Activated naive CD4-positive, alpha-beta T cell treated with anti-CD3 and anti-CD28 coated beads, Interleukin-2, amount 50 U/mL, for 24 hours (primary cell): ENCODE data around the gene GATAD2A.

Experiments
- H3K27ac Mint-ChIP-seq: one replicate; pipeline ENCODE4 v1.8.0; 2021; ENCODE audit warnings: mild to moderate bottlenecking, mixed read lengths
- H3K27me3 Mint-ChIP-seq: one replicate; pipeline ENCODE4 v1.8.0; 2021; ENCODE audit warnings: mixed read lengths
- H3K36me3 Mint-ChIP-seq: one replicate; pipeline ENCODE4 v1.8.0; 2021; ENCODE audit warnings: mixed read lengths
- H3K4me1 Mint-ChIP-seq: one replicate; pipeline ENCODE4 v1.8.0; 2021; ENCODE audit warnings: mixed read lengths
- H3K4me3 Mint-ChIP-seq: one replicate; pipeline ENCODE4 v1.8.0; 2021; ENCODE audit warnings: mild to moderate bottlenecking, mixed read lengths
- H3K9me3 Mint-ChIP-seq: one replicate; pipeline ENCODE4 v1.8.0; 2021; ENCODE audit warnings: mixed read lengths

GATAD2A gene

DNA sequence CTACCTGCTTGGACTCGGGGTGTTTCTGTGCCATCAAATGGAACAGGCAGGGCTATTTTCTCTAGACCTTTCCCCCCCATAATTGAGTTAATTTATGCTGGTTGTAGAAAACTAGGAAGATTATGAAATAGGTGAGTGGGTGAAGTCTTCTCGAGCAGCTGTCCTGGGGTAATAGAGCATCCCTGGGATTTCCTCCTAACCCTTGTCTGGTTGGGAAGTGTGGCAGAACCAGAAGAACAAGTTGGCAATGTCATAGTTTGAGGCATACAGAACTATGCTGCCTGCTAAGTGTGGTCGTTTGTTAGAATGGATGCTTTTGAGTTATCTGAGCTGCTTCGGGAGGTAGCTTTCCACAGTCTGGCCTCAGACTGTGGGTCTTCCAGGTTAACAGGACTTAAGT, 3.7 kb downstream of the GATAD2A start:
- Mint-ChIP-seq H3K9me3 (no peaks in the 10 kb centered on the region), H3K27ac (peak overlapping the region; percentile 95), H3K4me1 (peaks cover 79% of the 10 kb centered on the region), H3K4me3 (peak overlapping the region; percentile 76), H3K27me3 (no peaks in the 10 kb centered on the region), H3K36me3 (peaks cover 4% of the 10 kb centered on the region)

DNA sequence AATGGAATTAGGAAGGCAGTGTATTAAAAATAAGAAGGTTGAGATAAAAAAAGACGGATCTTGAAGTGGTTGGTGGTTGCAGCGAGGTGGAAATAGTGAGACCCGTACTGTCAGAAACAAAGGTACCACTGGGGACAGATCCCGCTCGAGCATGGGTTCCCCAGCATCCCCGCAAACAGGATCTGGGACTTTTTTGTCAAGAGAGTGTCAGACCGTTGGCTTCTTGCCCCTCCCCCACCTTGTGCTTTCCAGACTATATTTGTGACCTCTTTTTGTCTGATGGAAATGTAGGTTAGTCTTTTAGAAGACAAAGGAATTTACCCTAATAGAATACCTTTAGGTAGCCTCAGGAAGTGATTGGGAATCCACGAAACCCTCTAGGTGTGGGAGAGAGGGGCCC, 4.2 kb downstream of the GATAD2A start:
- no peaks in the 10 kb centered on the region for H3K9me3 Mint-ChIP-seq
- H3K36me3 Mint-ChIP-seq, result peaks cover 4% of the 10 kb centered on the region
- H3K27me3 Mint-ChIP-seq, result no peaks in the 10 kb centered on the region
- peak overlapping the region; percentile 76 for H3K4me3 Mint-ChIP-seq
- H3K4me1 Mint-ChIP-seq, result peaks cover 78% of the 10 kb centered on the region
- H3K27ac Mint-ChIP-seq, result peak overlapping the region; percentile 95

DNA sequence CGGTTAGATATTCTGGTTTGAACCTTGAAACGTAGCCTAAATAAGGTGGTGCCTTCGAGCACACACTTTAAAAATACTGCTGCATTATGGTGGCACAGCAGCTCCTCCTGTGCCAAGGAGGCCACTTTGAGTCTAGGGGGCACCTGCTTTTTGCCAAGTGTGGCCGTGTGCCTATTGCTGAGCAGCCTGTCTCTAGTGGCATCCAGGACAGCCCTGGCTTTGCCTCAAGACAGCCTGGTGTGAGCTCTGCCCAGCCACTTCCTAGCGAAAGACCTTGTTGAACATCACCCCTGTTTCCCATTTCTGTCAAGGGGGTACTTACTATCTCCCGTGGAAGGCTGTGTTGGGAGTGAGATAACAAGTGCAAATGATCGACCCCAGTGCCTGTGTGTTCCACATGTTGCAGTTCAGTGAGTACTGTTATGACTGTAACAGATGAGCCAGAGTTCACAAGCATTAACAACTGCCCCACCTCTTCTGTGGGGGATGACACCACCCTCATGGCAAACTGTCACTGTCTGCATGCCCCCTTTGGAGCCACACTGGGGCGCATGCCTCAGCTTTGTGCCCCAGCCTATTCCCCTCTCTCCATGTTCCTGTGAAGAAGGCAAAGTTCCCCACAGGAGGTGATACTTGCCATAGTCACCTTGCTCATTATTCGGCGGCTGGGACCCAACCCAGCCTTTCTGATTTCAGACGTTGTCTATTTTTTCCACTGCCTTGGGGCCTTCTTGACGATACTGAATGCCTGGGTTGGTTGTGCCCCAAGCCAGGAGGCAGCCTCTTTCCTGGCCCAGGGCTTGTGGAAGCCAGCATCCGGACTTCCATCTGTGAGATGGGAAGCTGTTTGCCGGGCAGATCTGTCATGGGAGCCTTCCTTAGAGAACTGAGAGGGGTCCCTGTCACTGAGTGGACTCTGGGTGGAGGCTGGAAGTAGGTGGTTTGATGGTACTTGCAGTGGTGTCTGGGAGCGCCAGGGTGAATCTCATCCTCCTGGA, 5.4 kb downstream of the GATAD2A start:
- H3K9me3 Mint-ChIP-seq, result no peaks in the 10 kb centered on the region
- H3K27me3 Mint-ChIP-seq, result no peaks in the 10 kb centered on the region
- peaks cover 4% of the 10 kb centered on the region for H3K36me3 Mint-ChIP-seq
- H3K4me3 Mint-ChIP-seq, result no peak overlapping the region
- peak overlapping the region; percentile 84 for H3K27ac Mint-ChIP-seq
- peaks cover 77% of the 10 kb centered on the region for H3K4me1 Mint-ChIP-seq

DNA sequence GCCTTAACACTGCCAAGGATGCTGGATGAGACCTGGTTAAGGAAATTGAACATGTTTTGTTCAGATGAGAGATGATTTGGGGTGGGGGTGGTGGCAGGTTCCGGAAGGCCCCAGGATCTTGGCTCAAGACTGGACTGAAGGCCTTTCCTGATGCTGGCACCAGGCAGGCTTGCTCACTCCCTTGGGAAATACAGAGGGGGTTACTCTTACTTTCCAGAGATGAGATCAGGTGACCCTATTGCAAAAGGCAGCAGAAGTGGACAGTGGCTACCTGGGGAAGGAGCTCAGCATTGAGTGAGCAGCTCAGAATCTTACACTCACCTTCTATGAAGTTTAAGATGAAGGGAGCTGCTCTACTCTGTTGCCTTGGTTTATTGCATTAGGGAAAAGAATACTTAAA, 10.8 kb downstream of the GATAD2A start:
- H3K9me3 Mint-ChIP-seq, result no peaks in the 10 kb centered on the region
- H3K27ac Mint-ChIP-seq, result peak overlapping the region; percentile 26
- H3K4me1 Mint-ChIP-seq, result peaks cover 72% of the 10 kb centered on the region
- H3K4me3 Mint-ChIP-seq, result peak overlapping the region; percentile 31
- no peaks in the 10 kb centered on the region for H3K27me3 Mint-ChIP-seq
- peaks cover 4% of the 10 kb centered on the region for H3K36me3 Mint-ChIP-seq

DNA sequence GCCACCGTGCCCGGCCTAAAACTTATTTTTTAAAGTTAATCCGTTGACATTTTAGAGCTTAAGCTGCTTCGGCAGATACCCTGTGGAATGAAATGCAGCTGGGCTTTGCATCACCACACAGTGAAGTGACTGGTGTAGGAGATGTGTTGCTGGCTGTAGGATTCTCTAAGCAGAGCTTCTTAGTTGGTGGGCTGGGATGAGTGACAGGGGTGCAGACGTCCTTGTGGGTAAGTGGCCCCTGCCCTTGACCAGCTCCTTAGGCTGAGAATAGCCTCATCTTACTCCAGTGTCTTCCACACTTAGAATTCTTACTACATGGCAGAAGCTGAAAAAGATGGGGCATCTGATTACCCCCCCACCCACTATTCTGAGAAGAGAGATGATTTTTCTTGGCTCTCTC, 11.6 kb downstream of the GATAD2A start:
- no peak overlapping the region for H3K27ac Mint-ChIP-seq
- H3K4me1 Mint-ChIP-seq, result peaks cover 75% of the 10 kb centered on the region
- H3K27me3 Mint-ChIP-seq, result no peaks in the 10 kb centered on the region
- H3K36me3 Mint-ChIP-seq, result peaks cover 4% of the 10 kb centered on the region
- no peaks in the 10 kb centered on the region for H3K9me3 Mint-ChIP-seq
- no peak overlapping the region for H3K4me3 Mint-ChIP-seq

DNA sequence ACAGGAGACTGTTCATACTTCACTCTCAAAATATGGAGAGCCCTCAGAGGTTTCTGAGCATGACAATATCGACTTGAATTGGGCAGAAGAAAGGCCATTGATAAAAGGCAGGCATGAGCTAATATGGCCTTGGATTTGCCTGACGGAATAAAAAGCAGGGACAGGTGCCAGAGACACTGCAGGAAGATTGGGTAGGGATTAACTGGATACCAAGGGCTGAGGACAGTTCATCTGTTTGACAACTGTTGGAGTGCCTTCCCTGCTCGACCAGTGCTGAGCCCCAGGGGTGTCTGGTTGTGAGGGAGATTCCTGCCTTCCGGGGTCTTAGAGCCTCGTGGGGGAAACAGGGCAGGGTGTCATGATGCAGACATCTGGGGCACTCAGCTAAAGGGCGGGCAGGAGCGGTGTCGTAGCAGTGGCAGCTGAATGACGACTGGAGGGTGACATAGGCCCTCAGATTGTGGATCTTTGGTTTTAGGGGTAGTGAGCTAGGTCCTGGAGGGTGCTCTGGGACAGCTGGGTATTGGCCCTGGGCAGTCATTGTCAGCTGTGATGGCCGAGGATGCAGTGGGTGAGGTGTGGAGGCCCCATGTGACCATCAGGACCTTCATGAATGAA, 12.3 kb downstream of the GATAD2A start:
- Mint-ChIP-seq H3K9me3 (no peaks in the 10 kb centered on the region), H3K4me1 (peaks cover 76% of the 10 kb centered on the region), H3K36me3 (peaks cover 4% of the 10 kb centered on the region), H3K27me3 (no peaks in the 10 kb centered on the region), H3K27ac (peak overlapping the region; percentile 68), H3K4me3 (peak overlapping the region; percentile 37)

DNA sequence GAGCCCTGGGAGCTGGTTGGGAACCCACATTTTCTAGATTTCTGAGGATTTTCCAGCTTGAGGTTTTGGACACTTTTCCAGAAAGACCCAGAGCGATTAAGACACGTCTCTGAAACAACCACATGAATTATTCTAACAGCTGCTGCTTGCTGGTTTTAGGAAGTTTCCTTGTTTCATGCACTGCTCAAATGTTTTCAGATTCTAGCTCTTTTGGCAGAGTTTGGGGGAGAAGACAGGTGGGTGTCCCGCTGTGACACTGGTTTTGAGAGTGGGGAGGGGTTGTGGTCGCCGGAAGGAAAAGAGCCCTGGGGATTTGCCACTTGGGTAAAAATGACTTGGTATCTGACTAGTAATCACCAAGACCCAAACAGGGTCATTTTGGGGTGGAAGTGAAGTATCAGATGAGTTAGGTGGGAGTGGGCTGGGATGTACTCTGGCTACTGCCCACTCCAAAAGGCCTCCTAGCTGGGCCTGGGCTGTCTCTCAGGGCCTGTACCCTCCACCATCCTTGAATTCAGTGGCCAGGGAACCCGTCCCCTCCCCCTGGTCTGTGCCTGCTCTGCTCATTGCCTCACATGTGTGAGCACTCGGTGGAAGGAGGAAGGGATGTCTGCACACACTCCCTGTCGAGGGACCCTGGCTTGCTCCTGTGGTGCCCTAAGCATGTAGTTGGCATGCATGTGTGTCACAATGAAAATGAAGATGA, 13.2 kb downstream of the GATAD2A start:
- Mint-ChIP-seq H3K4me1 (peaks cover 76% of the 10 kb centered on the region), H3K4me3 (peak overlapping the region; percentile 37), H3K27me3 (no peaks in the 10 kb centered on the region), H3K9me3 (no peaks in the 10 kb centered on the region), H3K36me3 (peaks cover 4% of the 10 kb centered on the region), H3K27ac (peak overlapping the region; percentile 68)

DNA sequence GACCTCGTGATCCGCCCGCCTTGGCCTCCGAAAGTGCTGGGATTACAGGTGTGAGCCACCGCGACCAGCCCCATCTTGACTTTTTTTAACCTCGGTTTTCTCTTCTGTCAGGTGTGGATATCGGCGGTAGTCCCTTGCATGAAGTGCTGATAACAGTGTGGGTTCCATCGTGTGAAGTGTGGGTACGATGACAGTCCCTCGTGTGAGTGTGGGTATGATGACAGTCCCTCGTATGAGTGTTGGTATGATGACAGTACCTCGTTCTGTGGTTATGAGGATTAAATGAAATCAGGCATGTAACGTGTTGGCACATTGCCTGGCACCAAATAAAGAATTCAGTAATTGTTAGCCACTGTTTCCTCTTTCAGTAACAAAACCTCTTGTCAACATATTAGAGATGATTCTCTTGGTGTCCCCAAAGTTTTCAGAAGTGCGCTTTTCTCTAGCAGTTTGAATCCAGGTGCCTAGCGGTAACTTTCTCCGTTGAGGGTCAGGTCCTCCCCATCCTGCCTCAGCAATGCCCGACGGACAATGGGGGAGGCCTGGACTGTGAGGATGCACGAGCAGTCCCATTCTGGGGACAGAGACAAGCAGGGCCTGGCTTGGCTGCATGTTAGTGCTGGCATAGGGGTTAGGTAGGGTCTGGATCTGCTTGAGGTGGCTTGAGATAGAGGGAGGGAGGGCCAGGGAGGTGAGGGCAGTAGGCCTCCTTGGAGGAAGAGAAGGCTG, 15.3 kb downstream of the GATAD2A start:
- Mint-ChIP-seq H3K27me3 (no peaks in the 10 kb centered on the region), H3K36me3 (no peaks in the 10 kb centered on the region), H3K4me1 (peaks cover 84% of the 10 kb centered on the region), H3K27ac (peak overlapping the region; percentile 56), H3K9me3 (no peaks in the 10 kb centered on the region), H3K4me3 (no peak overlapping the region)

DNA sequence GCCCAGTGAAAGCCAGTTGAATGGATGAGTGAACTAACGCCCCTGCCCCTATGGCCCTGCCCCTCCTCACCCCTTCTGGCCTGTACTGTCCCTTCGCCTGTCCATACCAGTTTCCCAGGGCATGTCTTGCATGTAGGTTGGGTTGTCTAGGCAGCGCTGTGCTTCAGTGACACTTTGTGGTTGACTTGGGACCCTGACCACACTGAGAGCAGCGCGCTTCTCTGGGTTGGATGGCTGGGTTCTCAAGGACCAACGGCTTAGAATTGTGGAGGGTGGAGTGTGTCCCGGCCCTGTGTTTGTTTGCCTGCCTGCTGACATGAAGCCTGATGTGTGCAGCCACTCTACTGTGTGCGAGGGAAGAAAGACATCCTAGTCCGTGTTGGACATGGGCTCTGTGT, 15.8 kb downstream of the GATAD2A start:
- H3K36me3 Mint-ChIP-seq, result no peaks in the 10 kb centered on the region
- no peak overlapping the region for H3K4me3 Mint-ChIP-seq
- H3K9me3 Mint-ChIP-seq, result no peaks in the 10 kb centered on the region
- H3K27ac Mint-ChIP-seq, result no peak overlapping the region
- peaks cover 84% of the 10 kb centered on the region for H3K4me1 Mint-ChIP-seq
- H3K27me3 Mint-ChIP-seq, result no peaks in the 10 kb centered on the region

DNA sequence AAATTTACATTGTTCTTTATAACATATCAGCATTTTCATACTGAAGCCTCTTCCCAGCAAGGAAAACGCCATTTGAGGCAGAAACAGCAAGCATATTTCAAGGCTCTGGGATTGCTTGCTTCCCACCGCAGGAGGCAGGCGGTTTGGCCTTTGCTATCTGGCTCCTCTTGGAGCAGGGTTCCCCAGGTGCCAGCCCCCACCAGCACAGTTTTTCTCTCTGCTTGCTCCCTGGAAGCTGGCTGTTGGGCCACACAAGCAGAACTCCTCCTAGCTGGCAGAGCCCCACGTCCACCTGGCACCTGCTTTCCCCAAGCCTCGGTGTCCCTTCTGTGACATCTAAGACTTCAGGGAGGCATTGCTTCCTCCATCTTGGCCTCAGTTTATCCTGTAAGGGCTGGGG, 16.7 kb downstream of the GATAD2A start:
- H3K9me3 Mint-ChIP-seq, result no peaks in the 10 kb centered on the region
- no peaks in the 10 kb centered on the region for H3K36me3 Mint-ChIP-seq
- H3K4me1 Mint-ChIP-seq, result peaks cover 85% of the 10 kb centered on the region
- H3K27ac Mint-ChIP-seq, result no peak overlapping the region
- no peaks in the 10 kb centered on the region for H3K27me3 Mint-ChIP-seq
- no peak overlapping the region for H3K4me3 Mint-ChIP-seq

DNA sequence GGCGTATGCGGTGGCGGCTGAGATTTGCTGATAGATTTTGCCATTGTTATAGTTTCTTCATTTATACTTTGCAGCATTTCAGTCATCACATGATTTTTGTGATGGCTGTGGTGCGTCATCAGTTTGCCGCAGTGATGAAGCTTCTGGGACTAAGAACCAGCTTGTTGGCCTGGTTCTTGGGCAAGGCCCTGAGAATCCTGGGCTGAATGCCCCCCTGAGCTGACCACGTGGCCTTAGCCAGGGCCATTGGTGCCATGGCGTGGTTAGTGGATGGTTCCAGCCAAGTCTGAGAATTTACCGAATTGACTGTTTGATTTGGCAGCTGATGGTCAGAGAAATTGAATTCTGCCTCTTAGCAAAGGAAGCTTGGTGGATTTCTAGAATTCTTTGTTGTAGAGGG, 17.8 kb downstream of the GATAD2A start:
- H3K9me3 Mint-ChIP-seq, result no peaks in the 10 kb centered on the region
- no peaks in the 10 kb centered on the region for H3K27me3 Mint-ChIP-seq
- H3K36me3 Mint-ChIP-seq, result no peaks in the 10 kb centered on the region
- H3K4me3 Mint-ChIP-seq, result no peak overlapping the region
- H3K27ac Mint-ChIP-seq, result no peak overlapping the region
- H3K4me1 Mint-ChIP-seq, result peaks cover 85% of the 10 kb centered on the region

DNA sequence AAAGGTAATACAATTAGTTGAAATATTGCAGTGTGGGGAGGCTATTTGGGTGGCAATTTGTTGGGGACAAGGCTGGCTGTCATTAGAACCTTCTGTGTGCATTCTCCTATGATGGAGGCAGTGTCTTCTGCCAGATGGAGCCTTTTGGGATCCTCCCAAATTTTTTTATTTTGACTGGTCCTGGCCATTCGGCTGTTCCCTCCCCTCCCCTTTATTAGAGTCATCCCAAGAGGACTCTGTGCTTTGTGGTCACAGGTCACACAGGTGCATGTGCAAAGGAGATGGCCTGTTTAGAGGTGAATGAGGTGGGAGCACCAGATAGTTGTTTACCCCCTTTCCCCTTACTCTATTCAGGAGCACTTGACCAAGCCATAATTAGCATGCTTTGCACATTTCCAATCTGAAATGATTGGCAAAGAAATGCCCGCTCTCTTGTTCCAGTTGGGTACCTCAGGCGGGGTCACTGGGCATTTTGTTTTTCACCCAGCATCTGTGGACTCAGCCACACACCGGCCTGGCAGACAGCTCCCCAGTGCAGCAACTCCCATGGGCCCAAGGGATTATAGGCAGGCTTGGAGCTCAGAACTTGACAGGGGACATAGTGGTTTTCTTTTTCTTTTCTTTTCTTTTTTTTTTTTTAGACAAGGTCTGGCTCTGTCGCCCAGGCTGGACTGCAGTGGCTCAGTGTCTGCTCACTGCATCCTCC, 19.8 kb downstream of the GATAD2A start:
- H3K27me3 Mint-ChIP-seq, result no peaks in the 10 kb centered on the region
- H3K9me3 Mint-ChIP-seq, result no peaks in the 10 kb centered on the region
- peaks cover 92% of the 10 kb centered on the region for H3K4me1 Mint-ChIP-seq
- H3K36me3 Mint-ChIP-seq, result no peaks in the 10 kb centered on the region
- no peak overlapping the region for H3K27ac Mint-ChIP-seq
- H3K4me3 Mint-ChIP-seq, result no peak overlapping the region

DNA sequence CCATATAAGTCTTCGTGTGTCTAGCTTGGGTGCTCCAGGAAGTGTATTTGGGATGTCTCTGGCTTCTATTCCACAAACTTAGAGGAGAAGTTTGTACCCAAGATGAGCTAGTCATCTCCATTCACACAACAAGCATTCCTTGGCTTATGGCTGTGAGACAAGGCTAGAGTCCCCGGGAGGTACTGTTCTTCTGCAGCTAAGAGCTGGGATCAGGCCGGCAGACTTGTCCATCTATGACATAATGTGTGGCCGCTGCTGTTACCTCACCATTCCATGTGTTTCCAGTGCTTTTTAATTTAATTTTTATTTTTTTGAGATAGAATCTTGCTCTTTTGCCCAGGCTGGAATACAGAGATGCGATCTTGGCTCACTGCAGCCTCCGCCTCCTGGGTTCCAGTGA, 20.7 kb downstream of the GATAD2A start:
- Mint-ChIP-seq H3K27ac (no peak overlapping the region), H3K27me3 (no peaks in the 10 kb centered on the region), H3K36me3 (peaks cover 1% of the 10 kb centered on the region), H3K4me1 (peaks cover 92% of the 10 kb centered on the region), H3K4me3 (no peak overlapping the region), H3K9me3 (no peaks in the 10 kb centered on the region)

DNA sequence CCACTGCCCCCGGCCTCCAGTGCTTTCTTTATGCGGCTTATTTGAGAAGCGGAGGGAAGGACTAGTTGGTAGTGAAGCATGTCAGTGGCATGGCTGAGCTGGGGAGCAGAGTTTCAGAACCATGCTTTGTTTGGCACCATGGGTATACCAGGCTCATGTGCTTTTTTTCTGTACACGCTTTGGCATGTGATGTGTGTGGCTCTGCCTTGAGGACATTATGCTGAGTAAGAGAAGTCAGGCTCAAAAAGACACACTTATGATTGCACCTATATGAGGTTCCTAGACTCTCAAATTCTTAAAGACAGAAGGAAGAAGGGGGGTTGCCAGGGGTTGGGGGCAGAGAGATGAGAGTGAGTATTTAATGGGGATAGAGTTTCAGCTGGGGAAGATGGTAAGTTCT, 21.3 kb downstream of the GATAD2A start:
- no peaks in the 10 kb centered on the region for H3K27me3 Mint-ChIP-seq
- peak overlapping the region; percentile 44 for H3K4me3 Mint-ChIP-seq
- no peaks in the 10 kb centered on the region for H3K9me3 Mint-ChIP-seq
- peaks cover 92% of the 10 kb centered on the region for H3K4me1 Mint-ChIP-seq
- peaks cover 1% of the 10 kb centered on the region for H3K36me3 Mint-ChIP-seq
- no peak overlapping the region for H3K27ac Mint-ChIP-seq

DNA sequence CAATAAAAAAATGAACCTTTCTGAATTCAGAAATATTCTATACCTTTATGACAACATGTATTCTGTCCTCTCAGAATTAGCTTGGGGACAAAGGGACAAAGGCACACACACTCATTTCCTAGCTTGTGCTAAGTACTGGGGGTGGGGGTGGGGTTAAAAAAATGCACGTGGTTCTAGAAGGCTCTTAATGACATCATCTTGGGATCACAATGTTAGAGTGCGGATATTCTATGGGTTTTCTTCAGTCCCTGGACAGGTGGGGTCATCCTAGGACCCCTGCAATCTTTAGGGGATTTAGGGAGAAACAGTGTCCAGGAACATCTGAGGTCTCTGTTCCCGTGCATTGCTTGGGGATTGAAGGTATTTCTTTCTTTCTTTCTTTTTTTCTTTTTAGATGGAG, 21.8 kb downstream of the GATAD2A start:
- no peaks in the 10 kb centered on the region for H3K9me3 Mint-ChIP-seq
- H3K27me3 Mint-ChIP-seq, result no peaks in the 10 kb centered on the region
- peaks cover 91% of the 10 kb centered on the region for H3K4me1 Mint-ChIP-seq
- H3K36me3 Mint-ChIP-seq, result peaks cover 1% of the 10 kb centered on the region
- H3K27ac Mint-ChIP-seq, result peak overlapping the region; percentile 35
- H3K4me3 Mint-ChIP-seq, result no peak overlapping the region
